HEK293 (cell line): ENCODE results near the gene SELENOI.

ENCODE experiments used
- CTCF ChIA-PET: fragments of 350-600 bp; formaldehyde crosslinking; extraction: SDS; loops from one replicate; lab custom pipeline; 2021; ENCODE audit warnings: antibody characterized with exemption; lab: Yijun Ruan, JAX
- POLR2A ChIA-PET: fragments of 300-600 bp; formaldehyde crosslinking; extraction: SDS; loops from one replicate; lab custom pipeline; 2020; ENCODE audit warnings: antibody characterized with exemption, inconsistent platforms; lab: Yijun Ruan, JAX
- H3K27ac ChIP-seq: fragments of 200-500 bp; sonication (Bioruptor generic); 2 replicates; pipeline ENCODE4 v1.5.1; 2014; ENCODE audit warnings: low read depth, low read length, control low read depth, inconsistent platforms; ENCODE audit errors: extremely low read depth
- H3K36me3 ChIP-seq, 2 experiments: fragments of 200-500 bp in 1 of 2; sonication (Bioruptor generic) in 1 of 2; 1 replicate in 1 of 2; 2 replicates in 1 of 2; pipeline ENCODE4 v1.5.1; 2014 to 2017; ENCODE audit warnings: inconsistent platforms in 2 of 2, low read length in 2 of 2; ENCODE audit not compliant: control insufficient read depth in 2 of 2, insufficient read depth in 1 of 2
- H3K4me1 ChIP-seq: fragments of 200-500 bp; sonication (Bioruptor generic); 2 replicates; pipeline ENCODE4 v1.5.1; 2014; ENCODE audit warnings: mild to moderate bottlenecking, low read length, inconsistent platforms; ENCODE audit not compliant: control insufficient read depth, insufficient read depth
- H3K4me3 ChIP-seq: 2 replicates; pipeline ENCODE4 v1.5.1; 2011; ENCODE audit warnings: low read depth, mild to moderate bottlenecking, control low read depth, low read length, moderate library complexity
- H3K9me3 ChIP-seq: fragments of 200-500 bp; sonication (Bioruptor generic); 2 replicates; pipeline ENCODE4 v1.5.1; 2014; ENCODE audit warnings: low read depth, low read length, inconsistent platforms; ENCODE audit not compliant: control insufficient read depth, insufficient read depth
- GLIS2 ChIP-seq: fragments of 450-650 bp; formaldehyde crosslinking; IDR thresholded peaks from 2 replicates; pipeline ENCODE4 v1.5.1; 2016; ENCODE audit warnings: missing biosample characterization, missing genetic modification characterization
- HOXA7 ChIP-seq: sonication (generic); formaldehyde crosslinking; IDR thresholded peaks from 2 replicates; pipeline ENCODE4 v1.8.1; 2022; ENCODE audit warnings: missing genetic modification reagents, borderline replicate concordance
- KLF16 ChIP-seq: fragments of 450-650 bp; formaldehyde crosslinking; IDR thresholded peaks from 2 replicates; pipeline ENCODE4 v1.5.1; 2017; ENCODE audit warnings: missing biosample characterization, missing genetic modification characterization
- PRDM2 ChIP-seq: fragments of 450-650 bp; formaldehyde crosslinking; IDR thresholded peaks from 2 replicates; pipeline ENCODE4 v1.5.1; 2016; ENCODE audit warnings: missing biosample characterization, missing genetic modification characterization, borderline replicate concordance
- RBAK ChIP-seq: fragments of 450-650 bp; formaldehyde crosslinking; IDR thresholded peaks from 2 replicates; pipeline ENCODE4 v1.5.1; 2016; ENCODE audit warnings: missing biosample characterization, missing genetic modification characterization
- TRIM28 ChIP-seq: IDR thresholded peaks from 2 replicates; pipeline ENCODE4 v1.6.1; 2011; ENCODE audit warnings: low read length, control low read depth, borderline replicate concordance
- ZBTB1 ChIP-seq: fragments of 450-650 bp; formaldehyde crosslinking; IDR thresholded peaks from 2 replicates; pipeline ENCODE4 v1.5.1; 2016; ENCODE audit warnings: missing biosample characterization, missing genetic modification characterization
- ZBTB21 ChIP-seq: fragments of 450-650 bp; formaldehyde crosslinking; IDR thresholded peaks from 2 replicates; pipeline ENCODE4 v1.5.1; 2017; ENCODE audit warnings: missing biosample characterization, missing genetic modification characterization
- ZBTB26 ChIP-seq: fragments of 450-650 bp; formaldehyde crosslinking; optimal IDR thresholded peaks from 2 replicates; pipeline ENCODE3; 2016; ENCODE audit warnings: missing biosample characterization, mild to moderate bottlenecking, missing genetic modification characterization
- ZEB2 ChIP-seq: fragments of 450-650 bp; formaldehyde crosslinking; IDR thresholded peaks from 2 replicates; pipeline ENCODE4 v1.5.1; 2016; ENCODE audit warnings: missing biosample characterization, missing genetic modification characterization
- ZFP37 ChIP-seq: fragments of 450-650 bp; formaldehyde crosslinking; IDR thresholded peaks from 2 replicates; pipeline ENCODE4 v1.5.1; 2016; ENCODE audit warnings: missing biosample characterization, missing genetic modification characterization
- ZFP41 ChIP-seq: fragments of 450-650 bp; formaldehyde crosslinking; IDR thresholded peaks from 2 replicates; pipeline ENCODE4 v1.5.1; 2016; ENCODE audit warnings: missing biosample characterization, missing genetic modification characterization, borderline replicate concordance
- ZNF112 ChIP-seq: fragments of 450-650 bp; formaldehyde crosslinking; IDR thresholded peaks from 2 replicates; pipeline ENCODE4 v1.5.0; 2017; ENCODE audit warnings: missing biosample characterization, missing genetic modification characterization
- ZNF19 ChIP-seq: fragments of 450-650 bp; formaldehyde crosslinking; IDR thresholded peaks from 2 replicates; pipeline ENCODE4; 2016; ENCODE audit warnings: missing biosample characterization, missing genetic modification characterization, low read depth
- ZNF248 ChIP-seq: fragments of 450-650 bp; formaldehyde crosslinking; IDR thresholded peaks from 2 replicates; pipeline ENCODE4 v1.5.1; 2017; ENCODE audit warnings: missing biosample characterization, missing genetic modification characterization
- ZNF266 ChIP-seq: fragments of 450-650 bp; formaldehyde crosslinking; IDR thresholded peaks from 2 replicates; pipeline ENCODE4 v1.5.1; 2016; ENCODE audit warnings: missing biosample characterization, missing genetic modification characterization, low read depth
- ZNF274 ChIP-seq, 2 experiments: fragments of 200-500 bp in 1 of 2; fragments of 450-650 bp in 1 of 2; sonication (Bioruptor generic) in 1 of 2; formaldehyde crosslinking in 1 of 2; IDR thresholded peaks; 2 replicates each; pipeline versions ENCODE4 v1.5.1 to v1.6.1; 2014 to 2016; ENCODE audit warnings: borderline replicate concordance in 1 of 2, inconsistent platforms in 1 of 2, low read length in 1 of 2, missing biosample characterization in 1 of 2, missing genetic modification characterization in 1 of 2
- ZNF324 ChIP-seq: fragments of 450-650 bp; formaldehyde crosslinking; IDR thresholded peaks from 2 replicates; pipeline ENCODE4 v1.5.1; 2016; ENCODE audit warnings: missing biosample characterization, missing genetic modification characterization
- ZNF433 ChIP-seq: fragments of 450-650 bp; formaldehyde crosslinking; IDR thresholded peaks from 2 replicates; pipeline ENCODE4 v1.5.1; 2016; ENCODE audit warnings: missing biosample characterization, missing genetic modification characterization, low read depth
- ZNF549 ChIP-seq: fragments of 450-650 bp; IDR thresholded peaks from 2 replicates; pipeline ENCODE4 v1.5.1; 2018; ENCODE audit warnings: missing biosample characterization, missing genetic modification characterization, mild to moderate bottlenecking, inconsistent platforms, moderate library complexity
- ZNF670 ChIP-seq: fragments of 450-650 bp; formaldehyde crosslinking; IDR thresholded peaks from 2 replicates; pipeline ENCODE4 v1.5.1; 2016; ENCODE audit warnings: missing biosample characterization, missing genetic modification characterization, low read depth
- ZNF792 ChIP-seq: fragments of 450-650 bp; formaldehyde crosslinking; IDR thresholded peaks from 2 replicates; pipeline ENCODE4 v1.5.1; 2016; ENCODE audit warnings: missing biosample characterization, missing genetic modification characterization
- ZSCAN16 ChIP-seq: fragments of 450-650 bp; formaldehyde crosslinking; IDR thresholded peaks from 2 replicates; pipeline ENCODE4 v1.5.1; 2016; ENCODE audit warnings: missing biosample characterization, missing genetic modification characterization

The SELENOI gene

GRCh38 chr2:26356771-26357170 is 10.8 kb downstream of the SELENOI start:
- Histone ChIP-seq H3K4me1 (peaks cover 14% of the 10 kb centered on the region; the same call in 1 of the 2 replicates), H3K36me3 (no peaks in the 10 kb centered on the region), H3K9me3 (no peaks in the 10 kb centered on the region), H3K27ac (no peak overlapping the region), H3K4me3 (no peak overlapping the region)
- TF ChIP-seq ZNF792 (tag by site-specific recombination): no peak
- no peak for TF ChIP-seq ZBTB26 (tag by site-specific recombination)
- TF ChIP-seq ZNF433 (tag by site-specific recombination): no peak
- no peak for TF ChIP-seq RBAK (tag by site-specific recombination)
- ChIA-PET POLR2A (interaction anchor here (0.9 kb wide), 1 partner anchor 11 kb away, joined by 5 read pairs; the partner anchor contains the start of gene SELENOI), CTCF (interaction anchor here (0.6 to 2.0 kb wide), 3 partner anchors 17 to 221 kb away, joined by 3 to 6 read pairs (median 3); no protein-coding TSS in a partner anchor)

GRCh38 chr2:26359886-26360473 is 14.0 kb downstream of the SELENOI start:
- H3K36me3 ChIP-seq: no peaks in the 10 kb centered on the region
- no peak overlapping the region for H3K27ac ChIP-seq
- no peak for TF ChIP-seq ZNF549 (tag by site-specific recombination)
- TF ChIP-seq ZNF112 (tag by site-specific recombination): no peak
- no peak for TF ChIP-seq ZSCAN16
- no peak for TF ChIP-seq HOXA7 (CRISPR knock-in tag)
- TF ChIP-seq ZFP37 (tag by site-specific recombination): no peak
- no peak for TF ChIP-seq ZNF670
- TF ChIP-seq ZFP41 (tag by site-specific recombination): no peak
- no peak for TF ChIP-seq ZBTB1
- no peak for TF ChIP-seq ZNF324 (tag by site-specific recombination)
- CTCF ChIA-PET: interaction anchor here (1.2 kb wide), 1 partner anchor 8 kb away, joined by 3 read pairs; no protein-coding TSS in a partner anchor
- POLR2A ChIA-PET: no interaction called here
- H3K4me1 ChIP-seq: peaks cover 7% of the 10 kb centered on the region; the same call in 1 of the 2 replicates
- H3K9me3 ChIP-seq: no peaks in the 10 kb centered on the region
- no peak overlapping the region for H3K4me3 ChIP-seq

- CTCF ChIA-PET: interaction anchor here (0.7 kb wide), 1 partner anchor 731 kb away, joined by 6 read pairs; no protein-coding TSS in a partner anchor
- POLR2A ChIA-PET: no interaction called here
Measured at GRCh38 chr2:26363323-26363722, 17.4 kb downstream of the SELENOI start.

GRCh38 chr2:26363958-26364357 is 18.0 kb downstream of the SELENOI start:
- ChIA-PET CTCF (no interaction called here), POLR2A (no interaction called here)
- Histone ChIP-seq H3K36me3 (peaks cover 4 to 24% of the 10 kb centered on the region in 2 experiments; a peak in 2 of 3 replicates), H3K9me3 (no peaks in the 10 kb centered on the region), H3K27ac (no peak overlapping the region), H3K4me1 (no peaks in the 10 kb centered on the region), H3K4me3 (no peak overlapping the region)
- TF ChIP-seq TRIM28 (no peak), ZEB2 (tag by site-specific recombination) (no peak), GLIS2 (no peak), ZBTB21 (no peak), PRDM2 (no peak), ZNF19 (tag by site-specific recombination) (no peak), ZNF274 (IDR thresholded peaks at IDR 0.05; ENCODE audit: low read length) (no peak), ZNF274 (tag by site-specific recombination; IDR thresholded peaks at IDR 0.05; ENCODE audit: borderline replicate concordance) (no peak)

More at GRCh38 chr2:26363323-26363722, 17.4 kb downstream of the SELENOI start:
- TF ChIP-seq ZNF266 (peak; percentile 77; the same call in 1 of the 2 replicates), ZNF248 (tag by site-specific recombination) (no peak), ZNF19 (tag by site-specific recombination) (no peak), KLF16 (no peak)
- Histone ChIP-seq H3K4me3 (no peak overlapping the region), H3K36me3 (peaks cover 4 to 19% of the 10 kb centered on the region in 2 experiments; a peak in 2 of 3 replicates), H3K4me1 (no peaks in the 10 kb centered on the region), H3K9me3 (no peaks in the 10 kb centered on the region), H3K27ac (no peak overlapping the region)
